Measurements from ENCODE around the gene PDZD11. TPM values are rescaled to one million over a fixed set of nuclear protein-coding genes. Genes with fewer than 3 reads are reported as not detected.
"Not testable (repeated sequence)": the region's sequence is repeated elsewhere in the genome, so short reads cannot be mapped to it uniquely, and the experiment has no call there.

Gene PDZD11
- total RNA-seq, 4 donors from 2014 or later = 7.8 to 45.5 (median 23.1) TPM

- intact Hi-C loops (cut with DNase I; ENCODE audit: low total_unique reads) = no loop called here
- H3K27ac ChIP-seq = no peak within 1 kb of the TSS
- H3K9me3 ChIP-seq = no peaks in the 10 kb centered on the region
- no peaks in the 10 kb centered on the region for H3K36me3 ChIP-seq
- H3K4me1 ChIP-seq = no peaks in the 10 kb centered on the region
- H3K27me3 ChIP-seq = no peaks in the 10 kb centered on the region
- WGBS, 2 donors (ENCODE audit: low coverage in 1 of 2) = 95% methylated on average over 21 of the region's 21 CpGs; no CpG with 5 or more reads in 1 of the 2 donors
- TF ChIP-seq EP300 (IDR thresholded peaks at IDR 0.05; ENCODE audit: low read depth) = no peak
- TF ChIP-seq CTCF (IDR thresholded peaks at IDR 0.05) = no peak
- TF ChIP-seq POLR2AphosphoS5 (IDR thresholded peaks at IDR 0.05) = no peak
- TF ChIP-seq POLR2A (IDR thresholded peaks at IDR 0.05) = no peak
- no peak for DNase-seq
- in situ Hi-C loops (cut with MboI; ENCODE audit: low pct_ligation_motif_present in 1 of 4, low pct_unique_long_range_greater_than_20kb in 1 of 4, low sequenced_read_pairs in 3 of 4) = loop anchor here in 1 of 4 donors (25.0 kb wide), 1 partner anchor 95 kb away; the partner anchor contains the start of gene DGAT2L6
- no peak within 1 kb of the TSS for H3K4me3 ChIP-seq
Measured at GRCh38 chrX:70281951-70282350, 7.8 kb downstream of the PDZD11 start, which contains the start of gene RAB41. Gene RAB41 (plus strand): TSS chrX:70282172. CDS start chrX:70282218, 46 bp downstream.

GRCh38 chrX:70280573-70280972 lies 9.2 kb downstream of the PDZD11 start:
- 72% methylated on average over 3 of the region's 3 CpGs; no CpG with 5 or more reads in 1 of the 2 donors for WGBS, 2 donors (ENCODE audit: low coverage in 1 of 2)
- Histone ChIP-seq H3K4me1 (no peaks in the 10 kb centered on the region), H3K9me3 (no peaks in the 10 kb centered on the region), H3K4me3 (no peak overlapping the region), H3K36me3 (no peaks in the 10 kb centered on the region), H3K27ac (no peak overlapping the region), H3K27me3 (no peaks in the 10 kb centered on the region)
- TF ChIP-seq CTCF (IDR thresholded peaks at IDR 0.05) = no peak
- TF ChIP-seq POLR2AphosphoS5 (IDR thresholded peaks at IDR 0.05) = no peak
- no peak for TF ChIP-seq POLR2A (IDR thresholded peaks at IDR 0.05)
- no peak for TF ChIP-seq EP300 (IDR thresholded peaks at IDR 0.05; ENCODE audit: low read depth)
- intact Hi-C loops (cut with DNase I; ENCODE audit: low total_unique reads) (no loop called here), in situ Hi-C loops (cut with MboI; ENCODE audit: low pct_ligation_motif_present in 1 of 4, low pct_unique_long_range_greater_than_20kb in 1 of 4, low sequenced_read_pairs in 3 of 4) (loop anchor here in 1 of 4 donors (25.0 kb wide), 1 partner anchor 93 kb away; the partner anchor contains the start of gene DGAT2L6)
- DNase-seq = no peak

- no peak overlapping the region for H3K4me3 ChIP-seq
- no peaks in the 10 kb centered on the region for H3K4me1 ChIP-seq
- no peaks in the 10 kb centered on the region for H3K27me3 ChIP-seq
- in situ Hi-C loops (cut with MboI; ENCODE audit: low pct_ligation_motif_present in 1 of 4, low pct_unique_long_range_greater_than_20kb in 1 of 4, low sequenced_read_pairs in 3 of 4) = loop anchor here in 1 of 4 donors (25.0 kb wide), 1 partner anchor 92 kb away; the partner anchor contains the start of gene DGAT2L6
- TF ChIP-seq CTCF (IDR thresholded peaks at IDR 0.05) = no peak
- TF ChIP-seq POLR2A (IDR thresholded peaks at IDR 0.05) = no peak
- no peak for TF ChIP-seq POLR2AphosphoS5 (IDR thresholded peaks at IDR 0.05)
- TF ChIP-seq EP300 (IDR thresholded peaks at IDR 0.05; ENCODE audit: low read depth) = no peak
- H3K9me3 ChIP-seq = no peaks in the 10 kb centered on the region
- 87% methylated on average over 3 of the region's 3 CpGs; no CpG with 5 or more reads in 1 of the 2 donors for WGBS, 2 donors (ENCODE audit: low coverage in 1 of 2)
- H3K27ac ChIP-seq = no peak overlapping the region
- intact Hi-C loops (cut with DNase I; ENCODE audit: low total_unique reads) = no loop called here
- no peak for DNase-seq
- no peaks in the 10 kb centered on the region for H3K36me3 ChIP-seq
Measured at GRCh38 chrX:70279081-70279480, 10.6 kb downstream of the PDZD11 start.

GRCh38 chrX:70274029-70274428 lies 15.7 kb downstream of the PDZD11 start:
- WGBS, 2 donors (ENCODE audit: low coverage in 1 of 2) = 81% methylated on average over 7 of the region's 7 CpGs; no CpG with 5 or more reads in 1 of the 2 donors
- H3K27ac ChIP-seq; intact Hi-C loops (cut with DNase I; ENCODE audit: low total_unique reads); H3K36me3 ChIP-seq; in situ Hi-C loops (cut with MboI; ENCODE audit: low pct_ligation_motif_present in 1 of 4, low pct_unique_long_range_greater_than_20kb in 1 of 4, low sequenced_read_pairs in 3 of 4); H3K4me1 ChIP-seq; H3K27me3 ChIP-seq; H3K4me3 ChIP-seq; DNase-seq; H3K9me3 ChIP-seq: not testable (repeated sequence)

- intact Hi-C loops (cut with DNase I; ENCODE audit: low total_unique reads) (no loop called here), in situ Hi-C loops (cut with MboI; ENCODE audit: low pct_ligation_motif_present in 1 of 4, low pct_unique_long_range_greater_than_20kb in 1 of 4, low sequenced_read_pairs in 3 of 4) (no loop called here)
- H3K4me3 ChIP-seq = no peak within 1 kb of the TSS
Measured at GRCh38 chrX:70268034-70268433, 21.7 kb downstream of the PDZD11 start, which contains the start of gene ARR3. Gene ARR3 (plus strand): TSS chrX:70268334. CDS start chrX:70269386, 1,052 bp downstream.

More at GRCh38 chrX:70268034-70268433, 21.7 kb downstream of the PDZD11 start, which contains the start of gene ARR3:
- H3K4me1 ChIP-seq = no peaks in the 10 kb centered on the region
- H3K9me3 ChIP-seq = no peaks in the 10 kb centered on the region
- H3K27me3 ChIP-seq = no peaks in the 10 kb centered on the region
- H3K27ac ChIP-seq = no peak within 1 kb of the TSS
- no peaks in the 10 kb centered on the region for H3K36me3 ChIP-seq
- TF ChIP-seq CTCF (IDR thresholded peaks at IDR 0.05) (no peak), POLR2A (IDR thresholded peaks at IDR 0.05) (no peak), EP300 (IDR thresholded peaks at IDR 0.05; ENCODE audit: low read depth) (no peak), POLR2AphosphoS5 (IDR thresholded peaks at IDR 0.05) (no peak)
- no peak for DNase-seq
